PFSK-1 (cell line): ENCODE measurements around the gene CCDC191.

Experiments
- FOXP2 ChIP-seq: optimal IDR thresholded peaks from 2 replicates; pipeline ENCODE3; 2011; ENCODE audit warnings: borderline replicate concordance, control low read depth, inconsistent platforms; ENCODE audit not compliant: insufficient read depth; ENCODE audit errors: extremely low read length, extremely low read depth
- POLR2AphosphoS5 ChIP-seq: IDR thresholded peaks from 2 replicates; pipeline ENCODE4 v1.6.1; 2012; ENCODE audit warnings: low read depth, mild to moderate bottlenecking, control low read depth, low read length, moderate library complexity
- REST ChIP-seq, 2 experiments: IDR thresholded peaks; 2 replicates each; pipeline versions ENCODE4 v1.6.1 to v1.8.0; 2011 to 2012; ENCODE audit warnings: low read depth in 2 of 2, low read length in 2 of 2, control low read depth in 1 of 2, inconsistent platforms in 1 of 2, mild to moderate bottlenecking in 1 of 2, moderate library complexity in 1 of 2; ENCODE audit not compliant: insufficient read depth in 1 of 2
- SIN3A ChIP-seq: IDR thresholded peaks from 2 replicates; pipeline ENCODE4 v1.6.1; 2012; ENCODE audit warnings: mild to moderate bottlenecking, low read length, moderate library complexity, borderline replicate concordance; ENCODE audit not compliant: insufficient read depth
- TAF1 ChIP-seq: IDR thresholded peaks from 2 replicates; pipeline ENCODE4 v1.6.1; 2012; ENCODE audit warnings: low read length, control low read depth, borderline replicate concordance; ENCODE audit not compliant: insufficient read depth

Gene CCDC191

GRCh38 chr3:114022145-114022802 lies 34.1 kb downstream of the CCDC191 start:
- TF ChIP-seq POLR2AphosphoS5 (no peak), SIN3A (no peak), TAF1 (no peak), REST (IDR thresholded peaks at IDR 0.05; ENCODE audit: insufficient read depth in 1 of 2, low read depth in 2 of 2, low read length in 2 of 2) (no peak), FOXP2 (no peak)

GRCh38 chr3:114020907-114021306 lies 35.4 kb downstream of the CCDC191 start:
- TF ChIP-seq REST (IDR thresholded peaks at IDR 0.05; ENCODE audit: insufficient read depth in 1 of 2, low read depth in 2 of 2, low read length in 2 of 2) (no peak), TAF1 (no peak), SIN3A (no peak), FOXP2 (no peak), POLR2AphosphoS5 (no peak)

- no peak for TF ChIP-seq REST (IDR thresholded peaks at IDR 0.05; ENCODE audit: insufficient read depth in 1 of 2, low read depth in 2 of 2, low read length in 2 of 2)
- TF ChIP-seq POLR2AphosphoS5 = no peak
- no peak for TF ChIP-seq FOXP2
- no peak for TF ChIP-seq TAF1
- no peak for TF ChIP-seq SIN3A
Measured at GRCh38 chr3:114019486-114019885, 36.8 kb downstream of the CCDC191 start.

- TF ChIP-seq SIN3A = no peak
- no peak for TF ChIP-seq FOXP2
- no peak for TF ChIP-seq TAF1
- no peak for TF ChIP-seq POLR2AphosphoS5
- no peak for TF ChIP-seq REST (IDR thresholded peaks at IDR 0.05; ENCODE audit: insufficient read depth in 1 of 2, low read depth in 2 of 2, low read length in 2 of 2)
Measured at GRCh38 chr3:114014211-114014610, 42.1 kb downstream of the CCDC191 start.

- TF ChIP-seq FOXP2 (no peak), POLR2AphosphoS5 (no peak), REST (IDR thresholded peaks at IDR 0.05; ENCODE audit: insufficient read depth in 1 of 2, low read depth in 2 of 2, low read length in 2 of 2) (no peak), SIN3A (no peak), TAF1 (no peak)
Measured at GRCh38 chr3:114011059-114011797, 45.1 kb downstream of the CCDC191 start.
